Left lung (tissue), 10 donors: ENCODE data around the gene RTP3. TPM values are rescaled to one million over a fixed set of nuclear protein-coding genes. Genes with fewer than 3 reads are reported as not detected.
"Not testable (repeated sequence)": the region's sequence is repeated elsewhere in the genome, so short reads cannot be mapped to it uniquely, and the experiment has no call there.

ENCODE experiments used
- ATAC-seq: fragments of 200-7000 bp; cut with Tn5 transposase; one replicate; pipeline ENCODE4 v1.9.1; 2020; ENCODE audit warnings: moderate library complexity
- DNase-seq, 4 donors: peaks; one replicate each; pipeline ENCODE4 v3.0.0-alpha.2; 2013 to 2020
- H3K27ac ChIP-seq, 2 donors: fragments of 200-600 bp; sonication (generic) in 1 of 2; one replicate each; pipeline versions ENCODE4 v1.5.0 to v1.8.0; 2020 to 2021
- H3K27me3 ChIP-seq, 2 donors: fragments of 200-600 bp; sonication (generic) in 1 of 2; one replicate each; pipeline versions ENCODE4 v1.5.0 to v1.8.0; 2020 to 2021
- H3K36me3 ChIP-seq, 2 donors: fragments of 200-600 bp; sonication (generic) in 1 of 2; one replicate each; pipeline versions ENCODE4 v1.5.0 to v1.8.0; 2020 to 2021
- H3K4me1 ChIP-seq, 2 donors: fragments of 200-600 bp; one replicate each; pipeline ENCODE4 v1.8.0; 2021
- H3K4me3 ChIP-seq, 2 donors: fragments of 200-600 bp; sonication (generic) in 1 of 2; one replicate each; pipeline versions ENCODE4 v1.5.0 to v1.8.0; 2020 to 2021; ENCODE audit warnings: mild to moderate bottlenecking in 1 of 2
- H3K9me3 ChIP-seq, 2 donors: fragments of 200-600 bp; sonication (generic) in 1 of 2; one replicate each; pipeline versions ENCODE4 v1.5.0 to v1.8.0; 2020 to 2021
- intact Hi-C, 2 donors: fragments of 100-400 bp; cut with DNase I; formaldehyde crosslinking; loops; one replicate each; pipeline versions ENCODE4 v1.11.2 to v1.14.2; 2022
- polyA plus RNA-seq, 6 donors: library from polyadenylated mRNA; unstranded; fragments of 120-200 nt; gene quantifications; one replicate each; pipeline ENCODE4 v1.2.1, GENCODE V29; 2013; ENCODE audit not compliant: insufficient read length in 6 of 6
- total RNA-seq, 2 donors: library from RNA; stranded (reverse); fragmentation: NEBNext Ultra II Directional; extraction: Animal tissue kit (Norgen Biotek cat#: 25700); gene quantifications; one replicate each; pipeline ENCODE4 v1.2.1, GENCODE V29; 2021
- TF ChIP-seq, protein P1 (sequence below), 2 donors: fragments of 200-600 bp; sonication (generic) in 1 of 2; IDR thresholded peaks; one replicate each; pipeline versions ENCODE4 v1.5.0 to v1.8.0; 2021; ENCODE audit warnings: antibody characterized with exemption in 2 of 2
- donor health status: DM: no; HTN: yes; CAD: no.
- donor health status: DM: no; HTN: no; CAD: no.

RTP3 gene
- total and polyA plus RNA-seq, 8 donors: 0.13 TPM; not detected in 7

- no peak for ATAC-seq
- Histone ChIP-seq H3K9me3 (no peaks in the 10 kb centered on the region), H3K4me3 (no peak overlapping the region), H3K27me3 (no peaks in the 10 kb centered on the region), H3K4me1 (no peaks in the 10 kb centered on the region), H3K36me3 (no peaks in the 10 kb centered on the region), H3K27ac (no peak overlapping the region)
- DNase-seq: no peak
- TF ChIP-seq, protein P1, sequence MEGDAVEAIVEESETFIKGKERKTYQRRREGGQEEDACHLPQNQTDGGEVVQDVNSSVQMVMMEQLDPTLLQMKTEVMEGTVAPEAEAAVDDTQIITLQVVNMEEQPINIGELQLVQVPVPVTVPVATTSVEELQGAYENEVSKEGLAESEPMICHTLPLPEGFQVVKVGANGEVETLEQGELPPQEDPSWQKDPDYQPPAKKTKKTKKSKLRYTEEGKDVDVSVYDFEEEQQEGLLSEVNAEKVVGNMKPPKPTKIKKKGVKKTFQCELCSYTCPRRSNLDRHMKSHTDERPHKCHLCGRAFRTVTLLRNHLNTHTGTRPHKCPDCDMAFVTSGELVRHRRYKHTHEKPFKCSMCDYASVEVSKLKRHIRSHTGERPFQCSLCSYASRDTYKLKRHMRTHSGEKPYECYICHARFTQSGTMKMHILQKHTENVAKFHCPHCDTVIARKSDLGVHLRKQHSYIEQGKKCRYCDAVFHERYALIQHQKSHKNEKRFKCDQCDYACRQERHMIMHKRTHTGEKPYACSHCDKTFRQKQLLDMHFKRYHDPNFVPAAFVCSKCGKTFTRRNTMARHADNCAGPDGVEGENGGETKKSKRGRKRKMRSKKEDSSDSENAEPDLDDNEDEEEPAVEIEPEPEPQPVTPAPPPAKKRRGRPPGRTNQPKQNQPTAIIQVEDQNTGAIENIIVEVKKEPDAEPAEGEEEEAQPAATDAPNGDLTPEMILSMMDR (IDR thresholded peaks at IDR 0.05): no peak
- intact Hi-C loops: no loop called here
Observed at GRCh38 chr3:46545818-46546630, 48.2 kb downstream of the RTP3 start.

DNA sequence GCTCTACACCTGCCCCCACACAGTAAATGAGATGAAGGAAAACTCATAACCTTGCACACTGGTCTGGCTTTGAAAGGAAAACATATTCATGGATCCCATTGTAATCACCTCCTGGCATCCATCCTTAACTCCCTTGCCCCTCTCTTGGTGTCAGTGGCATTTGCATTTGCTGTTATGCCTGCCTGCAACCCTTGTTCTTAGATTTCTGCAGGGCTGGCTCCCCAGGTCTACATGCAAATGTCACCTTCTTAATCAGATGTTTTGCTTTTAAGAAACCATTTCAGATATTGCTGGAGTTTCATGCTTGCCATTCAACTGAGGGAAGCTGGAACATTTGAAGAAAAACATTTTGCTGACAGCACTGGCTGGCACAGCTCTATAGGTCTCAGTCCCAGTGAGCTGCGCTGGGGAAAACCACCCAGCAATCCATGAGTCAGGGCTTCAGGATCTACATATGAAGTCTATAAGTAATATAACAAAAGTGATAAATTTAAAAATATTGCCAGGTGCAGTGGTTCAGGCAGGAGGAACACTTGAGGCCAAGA lies 49.2 kb downstream of the RTP3 start:
- intact Hi-C loops: no loop called here
- no peaks in the 10 kb centered on the region for H3K9me3 ChIP-seq
- no peak for DNase-seq
- TF ChIP-seq, protein P1 (IDR thresholded peaks at IDR 0.05): no peak
- H3K27me3 ChIP-seq: no peaks in the 10 kb centered on the region
- H3K27ac ChIP-seq: no peak overlapping the region
- H3K36me3 ChIP-seq: no peaks in the 10 kb centered on the region
- ATAC-seq: no peak
- H3K4me3 ChIP-seq: no peak overlapping the region
- H3K4me1 ChIP-seq: no peaks in the 10 kb centered on the region

- H3K36me3 ChIP-seq, DNase-seq, H3K4me1 ChIP-seq, ATAC-seq, H3K27ac ChIP-seq, H3K27me3 ChIP-seq, H3K4me3 ChIP-seq, intact Hi-C loops, H3K9me3 ChIP-seq: not testable (repeated sequence)
Observed at GRCh38 chr3:46548611-46549010, 50.8 kb downstream of the RTP3 start.

DNA sequence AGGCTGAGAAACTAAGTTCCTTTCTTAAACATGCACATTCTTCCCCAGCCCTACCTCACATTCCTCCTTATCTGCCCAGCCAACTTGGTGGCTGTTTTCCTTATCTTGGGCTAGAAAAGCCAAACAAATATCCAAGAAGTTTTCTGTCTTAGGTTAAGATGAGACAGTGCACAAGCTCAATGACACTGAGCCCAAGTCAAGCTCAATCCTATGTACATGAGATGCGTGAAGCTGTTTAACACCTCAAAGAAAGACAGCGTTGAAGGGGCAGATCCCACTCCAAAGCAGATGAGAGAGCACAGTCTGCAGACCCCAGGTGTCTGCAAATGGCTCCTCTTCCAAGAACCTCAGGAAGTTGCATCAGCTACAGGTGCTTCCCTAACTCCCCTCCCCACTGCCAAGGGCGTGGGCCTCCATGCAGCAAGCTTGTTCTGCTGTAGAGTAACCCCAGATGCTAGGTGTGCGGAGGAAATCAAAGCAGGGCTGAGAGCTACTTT lies 51.7 kb downstream of the RTP3 start:
- intact Hi-C loops: no loop called here
- ATAC-seq (no peak), DNase-seq (no peak)
- Histone ChIP-seq H3K27me3 (no peaks in the 10 kb centered on the region), H3K4me3 (no peak overlapping the region), H3K9me3 (no peaks in the 10 kb centered on the region), H3K4me1 (no peaks in the 10 kb centered on the region), H3K36me3 (no peaks in the 10 kb centered on the region), H3K27ac (no peak overlapping the region)
- TF ChIP-seq, protein P1 (IDR thresholded peaks at IDR 0.05): no peak

DNA sequence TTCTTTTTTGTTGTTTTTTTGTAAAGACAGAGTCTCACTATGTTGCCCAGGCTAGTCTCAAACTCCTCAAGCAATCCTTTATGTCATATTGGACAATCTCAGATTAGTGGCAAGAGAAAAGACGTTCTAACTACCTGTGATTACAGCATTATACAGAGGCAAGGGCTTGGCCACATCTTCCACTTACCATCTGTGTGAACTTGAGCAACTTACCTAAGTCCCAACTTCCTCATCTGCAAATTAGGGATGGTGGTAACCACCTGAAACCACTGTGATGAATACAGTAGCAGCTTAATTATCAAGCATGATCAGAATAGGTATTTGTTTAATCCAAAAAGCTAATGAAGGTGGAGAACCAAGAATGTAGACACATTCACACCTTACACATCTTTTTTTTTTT lies 52.2 kb downstream of the RTP3 start:
- DNase-seq (no peak), ATAC-seq (no peak)
- H3K27ac ChIP-seq: no peak overlapping the region
- intact Hi-C loops: no loop called here
- H3K36me3 ChIP-seq: no peaks in the 10 kb centered on the region
- TF ChIP-seq, protein P1 (IDR thresholded peaks at IDR 0.05): no peak
- no peaks in the 10 kb centered on the region for H3K4me1 ChIP-seq
- H3K27me3 ChIP-seq: no peaks in the 10 kb centered on the region
- H3K9me3 ChIP-seq: no peaks in the 10 kb centered on the region
- H3K4me3 ChIP-seq: no peak overlapping the region

Other genes starting within 250 kb of the RTP3 start
- gene CCR2, start 143.9 kb upstream of the RTP3 start, total RNA-seq: 10 to 100 TPM; 11.5 to 27.0 TPM
- gene CCR2, start 143.9 kb upstream of the RTP3 start, polyA plus RNA-seq: 1 to 10 TPM; 1.6 to 2.4 (median 1.8) TPM
- gene CCR5, start 127.0 kb upstream of the RTP3 start, total RNA-seq: 10 to 100 TPM in 1 of 2 donors, 1 to 10 TPM in 1; 2.9 to 13.8 TPM
- gene CCR5, start 127.0 kb upstream of the RTP3 start, polyA plus RNA-seq: under 1 TPM; 0.33 to 0.97 (median 0.50) TPM
- 10 to 100 TPM; 18.9 to 37.1 TPM for gene CCRL2, start 90.7 kb upstream of the RTP3 start, total RNA-seq
- 1 to 10 TPM; 3.4 to 5.6 (median 4.2) TPM for gene CCRL2, start 90.7 kb upstream of the RTP3 start, polyA plus RNA-seq
- gene LTF, start 33.1 kb upstream of the RTP3 start, total RNA-seq: 100 to 1,000 TPM in 1 of 2 donors, 1 to 10 TPM in 1; 2.3 to 113 TPM
- 1 to 10 TPM; 3.7 to 7.6 (median 5.5) TPM for gene LTF, start 33.1 kb upstream of the RTP3 start, polyA plus RNA-seq
- gene LRRC2, start 68.3 kb downstream of the RTP3 start, total RNA-seq: under 1 TPM; 0.45 to 0.47 TPM
- gene LRRC2, start 68.3 kb downstream of the RTP3 start, polyA plus RNA-seq: under 1 TPM; 0.36 to 0.47 (median 0.44) TPM
- not detected for gene FAM240A, start 114.5 kb downstream of the RTP3 start, total RNA-seq
- gene FAM240A, start 114.5 kb downstream of the RTP3 start, polyA plus RNA-seq: not detected
- gene ALS2CL, start 195.7 kb downstream of the RTP3 start, total RNA-seq: 10 to 100 TPM; 45.4 to 74.4 TPM
- gene ALS2CL, start 195.7 kb downstream of the RTP3 start, polyA plus RNA-seq: 10 to 100 TPM in 5 of 6 donors, 1 to 10 TPM in 1; 7.6 to 14.7 (median 11.1) TPM
- gene TMIE, start 203.4 kb downstream of the RTP3 start, total RNA-seq: under 1 TPM in 1 of 2 donors, not detected in 1; 0.23 TPM
- under 1 TPM; 0.37 to 0.82 (median 0.59) TPM for gene TMIE, start 203.4 kb downstream of the RTP3 start, polyA plus RNA-seq
- under 1 TPM; 0.24 to 0.26 TPM for gene PRSS50, start 219.9 kb downstream of the RTP3 start, total RNA-seq
- 1 to 10 TPM in 1 of 6 donors, under 1 TPM in 5; 0.38 to 1.1 (median 0.75) TPM for gene PRSS50, start 219.9 kb downstream of the RTP3 start, polyA plus RNA-seq